Astrocyte (in vitro differentiated cells and primary cell): ENCODE results near the gene ARHGAP6. TPM values are rescaled to one million over a fixed set of nuclear protein-coding genes. Genes with fewer than 3 reads are reported as not detected.

Source experiments
- DNase-seq: peaks from one replicate; pipeline ENCODE4 v3.0.0-alpha.2; 2010; ENCODE audit warnings: low read depth
- FAIRE-seq: peaks from 2 replicates; lab custom pipeline; 2011; peaks lifted over from hg19 to GRCh38; lab: Jason Lieb, UNC
- H2AFZ ChIP-seq: 2 replicates; pipeline ENCODE4 v1.6.0; 2012; ENCODE audit warnings: low read depth, low read length, inconsistent platforms
- H3K27ac ChIP-seq: 2 replicates; pipeline ENCODE4 v1.5.1; 2011; ENCODE audit warnings: low read depth, low read length, inconsistent platforms
- H3K27me3 ChIP-seq: 2 replicates; pipeline ENCODE4 v1.6.0; 2011; ENCODE audit warnings: low read length, inconsistent platforms; ENCODE audit not compliant: insufficient read depth
- H3K36me3 ChIP-seq: 2 replicates; pipeline ENCODE4 v1.5.1; 2011; ENCODE audit warnings: low read length, inconsistent platforms; ENCODE audit not compliant: insufficient read depth
- H3K4me1 ChIP-seq: 2 replicates; pipeline ENCODE4 v1.5.1; 2011; ENCODE audit warnings: low read length, inconsistent platforms; ENCODE audit not compliant: insufficient read depth
- H3K4me2 ChIP-seq: 2 replicates; pipeline ENCODE4 v1.6.0; 2012; ENCODE audit warnings: low read length, inconsistent platforms
- H3K4me3 ChIP-seq: 2 replicates; pipeline ENCODE4 v1.5.1; 2011; ENCODE audit warnings: low read depth, mild to moderate bottlenecking, low read length, inconsistent platforms; ENCODE audit not compliant: insufficient read depth
- H3K79me2 ChIP-seq: 2 replicates; pipeline ENCODE4 v1.6.0; 2012; ENCODE audit warnings: mild to moderate bottlenecking, low read length, inconsistent platforms; ENCODE audit not compliant: insufficient read depth
- H3K9ac ChIP-seq: 2 replicates; pipeline ENCODE4 v1.6.0; 2012; ENCODE audit warnings: mild to moderate bottlenecking, low read length, inconsistent platforms
- H3K9me3 ChIP-seq: 2 replicates; pipeline ENCODE4 v1.5.1; 2012; ENCODE audit warnings: low read depth, mild to moderate bottlenecking, low read length, inconsistent platforms; ENCODE audit not compliant: insufficient read depth
- H4K20me1 ChIP-seq: 2 replicates; pipeline ENCODE4 v1.6.0; 2012; ENCODE audit warnings: low read length, inconsistent platforms; ENCODE audit not compliant: insufficient read depth
- H3K27ac Mint-ChIP-seq: one replicate; pipeline ENCODE4 v1.8.0; 2021; ENCODE audit warnings: mild to moderate bottlenecking, mixed read lengths; ENCODE audit not compliant: unreplicated experiment
- H3K27me3 Mint-ChIP-seq: one replicate; pipeline ENCODE4 v1.8.0; 2021; ENCODE audit warnings: low read depth, mixed read lengths; ENCODE audit not compliant: unreplicated experiment
- H3K36me3 Mint-ChIP-seq: one replicate; pipeline ENCODE4 v1.8.0; 2021; ENCODE audit warnings: low read depth, mixed read lengths; ENCODE audit not compliant: unreplicated experiment
- H3K4me1 Mint-ChIP-seq: one replicate; pipeline ENCODE4 v1.8.0; 2021; ENCODE audit warnings: low read depth, mixed read lengths; ENCODE audit not compliant: unreplicated experiment
- H3K4me3 Mint-ChIP-seq: one replicate; pipeline ENCODE4 v1.8.0; 2021; ENCODE audit warnings: mild to moderate bottlenecking, moderate library complexity, mixed read lengths; ENCODE audit not compliant: unreplicated experiment
- H3K9me3 Mint-ChIP-seq: one replicate; pipeline ENCODE4 v1.8.0; 2021; ENCODE audit warnings: mild to moderate bottlenecking, mixed read lengths; ENCODE audit not compliant: unreplicated experiment
- EZH2 ChIP-seq: IDR thresholded peaks from 2 replicates; pipeline ENCODE4 v1.6.1; 2012; ENCODE audit warnings: mild to moderate bottlenecking, low read length, inconsistent platforms; ENCODE audit not compliant: insufficient read depth
- total RNA-seq: library from RNA; stranded (reverse); gene quantifications from 2 replicates; pipeline ENCODE4 v1.2.1, GENCODE V29; 2021
- TF ChIP-seq, protein P1 (sequence below): IDR thresholded peaks from 2 replicates; pipeline ENCODE4 v1.5.1; 2011; ENCODE audit warnings: low read depth, mild to moderate bottlenecking, inconsistent platforms, low read length, moderate library complexity; ENCODE audit not compliant: insufficient read depth

The ARHGAP6 gene
- total RNA-seq, 1 donor from 2014 or later = 0.30 TPM

DNA sequence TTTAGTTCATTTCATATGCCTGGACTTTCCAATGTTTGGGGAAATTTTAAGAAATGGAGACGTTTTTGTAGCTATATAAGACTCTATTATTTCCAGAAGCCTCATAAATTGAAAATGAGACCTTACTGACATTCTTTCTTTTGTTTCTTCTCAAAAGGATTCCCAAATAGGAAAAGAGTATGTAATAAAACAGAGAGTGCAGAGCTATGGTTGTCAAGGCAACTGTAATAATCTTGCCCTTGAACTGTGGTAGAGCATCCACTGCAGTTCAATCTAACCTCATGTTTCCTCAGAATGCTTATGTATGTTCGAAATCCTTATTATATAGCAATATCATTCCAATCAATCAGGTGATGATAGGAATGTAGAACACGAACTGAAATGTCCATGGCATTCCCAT lies 318.4 kb downstream of the ARHGAP6 start:
- DNase-seq = no peak
- Mint-ChIP-seq H3K4me1 (peaks cover 3% of the 10 kb centered on the region), H3K36me3 (no peaks in the 10 kb centered on the region), H3K4me3 (no peak overlapping the region), H3K9me3 (no peaks in the 10 kb centered on the region), H3K27me3 (no peaks in the 10 kb centered on the region), H3K27ac (no peak overlapping the region)
- no peak overlapping the region for H3K4me3 ChIP-seq
- H3K4me2 ChIP-seq = no peak overlapping the region
- H3K9me3 ChIP-seq = no peaks in the 10 kb centered on the region
- H3K9ac ChIP-seq = no peak overlapping the region
- H3K36me3 ChIP-seq = no peaks in the 10 kb centered on the region
- H3K27ac ChIP-seq = no peak overlapping the region
- H3K27me3 ChIP-seq = no peaks in the 10 kb centered on the region
- TF ChIP-seq, protein P1, sequence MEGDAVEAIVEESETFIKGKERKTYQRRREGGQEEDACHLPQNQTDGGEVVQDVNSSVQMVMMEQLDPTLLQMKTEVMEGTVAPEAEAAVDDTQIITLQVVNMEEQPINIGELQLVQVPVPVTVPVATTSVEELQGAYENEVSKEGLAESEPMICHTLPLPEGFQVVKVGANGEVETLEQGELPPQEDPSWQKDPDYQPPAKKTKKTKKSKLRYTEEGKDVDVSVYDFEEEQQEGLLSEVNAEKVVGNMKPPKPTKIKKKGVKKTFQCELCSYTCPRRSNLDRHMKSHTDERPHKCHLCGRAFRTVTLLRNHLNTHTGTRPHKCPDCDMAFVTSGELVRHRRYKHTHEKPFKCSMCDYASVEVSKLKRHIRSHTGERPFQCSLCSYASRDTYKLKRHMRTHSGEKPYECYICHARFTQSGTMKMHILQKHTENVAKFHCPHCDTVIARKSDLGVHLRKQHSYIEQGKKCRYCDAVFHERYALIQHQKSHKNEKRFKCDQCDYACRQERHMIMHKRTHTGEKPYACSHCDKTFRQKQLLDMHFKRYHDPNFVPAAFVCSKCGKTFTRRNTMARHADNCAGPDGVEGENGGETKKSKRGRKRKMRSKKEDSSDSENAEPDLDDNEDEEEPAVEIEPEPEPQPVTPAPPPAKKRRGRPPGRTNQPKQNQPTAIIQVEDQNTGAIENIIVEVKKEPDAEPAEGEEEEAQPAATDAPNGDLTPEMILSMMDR = no peak
- no peak for TF ChIP-seq EZH2
- no peak for FAIRE-seq
- no peaks in the 10 kb centered on the region for H4K20me1 ChIP-seq
- H2AFZ ChIP-seq = no peak overlapping the region
- H3K79me2 ChIP-seq = no peaks in the 10 kb centered on the region
- H3K4me1 ChIP-seq = no peaks in the 10 kb centered on the region

DNA sequence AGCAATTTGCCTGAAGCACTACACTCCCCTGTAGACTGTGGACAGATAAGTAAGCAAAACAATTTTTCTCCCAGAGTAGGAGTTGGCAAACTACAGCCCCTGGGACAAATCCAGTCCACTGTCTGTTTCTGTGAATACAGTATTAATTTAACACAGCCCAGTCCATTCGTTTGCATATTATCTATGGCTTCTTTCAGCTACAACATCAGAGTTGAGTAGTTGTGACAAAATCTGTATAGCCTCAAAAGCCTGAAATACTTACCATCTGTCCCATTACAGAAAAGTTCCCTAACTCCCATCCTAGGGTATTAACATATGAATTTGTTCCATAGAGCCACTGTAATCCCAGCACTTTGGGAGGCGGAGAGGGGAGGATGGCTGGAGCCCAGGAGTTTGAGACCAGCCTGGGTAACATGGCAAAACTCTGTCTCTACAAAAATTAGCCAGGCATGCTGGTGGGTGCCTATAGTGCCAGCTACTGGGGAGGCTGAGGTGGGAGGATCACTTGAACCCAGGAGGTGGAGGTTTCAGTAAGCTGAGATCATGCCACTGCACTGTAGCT lies 319.5 kb downstream of the ARHGAP6 start:
- peaks cover 4% of the 10 kb centered on the region for H3K4me1 ChIP-seq
- Mint-ChIP-seq H3K27me3 (no peaks in the 10 kb centered on the region), H3K36me3 (no peaks in the 10 kb centered on the region), H3K4me3 (no peak overlapping the region), H3K4me1 (peaks cover 4% of the 10 kb centered on the region), H3K27ac (no peak overlapping the region), H3K9me3 (no peaks in the 10 kb centered on the region)
- DNase-seq (no peak), FAIRE-seq (no peak)
- H3K36me3 ChIP-seq = no peaks in the 10 kb centered on the region
- TF ChIP-seq, protein P1 = no peak
- no peak for TF ChIP-seq EZH2
- no peaks in the 10 kb centered on the region for H3K27me3 ChIP-seq
- no peak overlapping the region for H3K9ac ChIP-seq
- no peaks in the 10 kb centered on the region for H3K9me3 ChIP-seq
- H3K4me3 ChIP-seq = no peak overlapping the region
- H2AFZ ChIP-seq = no peak overlapping the region
- H4K20me1 ChIP-seq = no peaks in the 10 kb centered on the region
- no peaks in the 10 kb centered on the region for H3K79me2 ChIP-seq
- no peak overlapping the region for H3K27ac ChIP-seq
- H3K4me2 ChIP-seq = no peak overlapping the region

DNA sequence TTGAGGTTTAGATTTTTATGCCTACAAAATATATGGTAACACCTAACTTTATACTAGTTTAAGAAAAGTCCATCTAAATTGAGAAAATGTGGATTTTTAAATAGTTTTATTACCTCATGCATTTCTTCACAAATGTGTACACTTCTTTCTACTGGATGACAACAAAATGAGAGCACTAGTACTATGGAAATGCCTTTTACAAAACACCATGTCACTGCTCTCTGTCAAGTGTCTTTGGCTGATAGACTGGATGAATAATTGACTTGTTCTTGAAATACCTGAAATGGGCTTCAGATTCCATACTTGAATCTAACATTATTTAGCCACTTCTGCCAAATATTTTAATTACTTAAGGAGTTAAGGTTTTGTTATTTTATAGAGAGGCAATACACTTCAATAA lies 323.0 kb downstream of the ARHGAP6 start:
- no peak overlapping the region for H3K4me3 ChIP-seq
- no peaks in the 10 kb centered on the region for H3K79me2 ChIP-seq
- H3K4me1 ChIP-seq = peaks cover 4% of the 10 kb centered on the region
- Mint-ChIP-seq H3K4me1 (peaks cover 4% of the 10 kb centered on the region), H3K27me3 (peaks cover 2% of the 10 kb centered on the region), H3K36me3 (no peaks in the 10 kb centered on the region), H3K4me3 (no peak overlapping the region), H3K27ac (no peak overlapping the region), H3K9me3 (no peaks in the 10 kb centered on the region)
- H2AFZ ChIP-seq = no peak overlapping the region
- no peak overlapping the region for H3K4me2 ChIP-seq
- peak overlapping the region; percentile 74 for H3K9ac ChIP-seq
- DNase-seq (no peak), FAIRE-seq (peak; percentile 97)
- H4K20me1 ChIP-seq = no peaks in the 10 kb centered on the region
- no peaks in the 10 kb centered on the region for H3K9me3 ChIP-seq
- peak overlapping the region; percentile 86 for H3K27ac ChIP-seq
- H3K27me3 ChIP-seq = no peaks in the 10 kb centered on the region
- H3K36me3 ChIP-seq = no peaks in the 10 kb centered on the region
- TF ChIP-seq, protein P1 = no peak
- no peak for TF ChIP-seq EZH2
